SK-N-SH treated with all-trans-retinoic acid at 6 μM for 48 hours (cell line): ENCODE results near the gene ABCA12.

ENCODE experiments used
- ESRRG ChIP-seq: fragments of 250-450 bp; sonication (Bioruptor Pico); IDR thresholded peaks from 2 replicates; pipeline ENCODE4 v1.6.1; 2021; ENCODE audit warnings: mild to moderate bottlenecking
- PATZ1 ChIP-seq: fragments of 250-450 bp; sonication (Bioruptor Pico); IDR thresholded peaks from 2 replicates; pipeline ENCODE4 v1.8.0; 2020; ENCODE audit warnings: mild to moderate bottlenecking, moderate library complexity, borderline replicate concordance
- ZFP30 ChIP-seq: fragments of 450-650 bp; formaldehyde crosslinking; IDR thresholded peaks from 2 replicates; pipeline ENCODE4 v1.5.0; 2022; ENCODE audit warnings: mild to moderate bottlenecking, moderate library complexity
- ZNF565 ChIP-seq: fragments of 450-650 bp; formaldehyde crosslinking; conservative IDR thresholded peaks from 2 replicates; pipeline ENCODE4 v1.5.0; 2020; ENCODE audit warnings: low read depth, mild to moderate bottlenecking, moderate library complexity

- TF ChIP-seq ZNF565 (CRISPR knock-in tag): no peak
- no peak for TF ChIP-seq ZFP30
- TF ChIP-seq ESRRG: no peak
- no peak for TF ChIP-seq PATZ1 (CRISPR knock-in tag)
Measured at GRCh38 chr2:215049341-215049740, 89.1 kb downstream of the ABCA12 start.
